SJCRH30 (cell line): ENCODE results near the gene NEMP1. TPM values are rescaled to one million over a fixed set of nuclear protein-coding genes. Genes with fewer than 3 reads are reported as not detected.
A peak's percentile ranks its signal among the peaks of the same experiment; 100 is the strongest.

Experiments
- DNase-seq, 2 experiments: peaks; one replicate each; pipeline ENCODE4 v3.0.0-alpha.2; 2015 to 2020
- H3K27ac ChIP-seq: fragments of 250-450 bp; sonication (Bioruptor Pico); 2 replicates; pipeline ENCODE4 v1.5.1; 2020; ENCODE audit warnings: mild to moderate bottlenecking, moderate library complexity
- H3K27me3 ChIP-seq: fragments of 250-450 bp; sonication (Bioruptor Pico); 2 replicates; pipeline ENCODE4 v1.5.1; 2020; ENCODE audit warnings: mild to moderate bottlenecking, moderate library complexity
- H3K36me3 ChIP-seq: fragments of 250-450 bp; sonication (Bioruptor Pico); 2 replicates; pipeline ENCODE4 v1.5.1; 2020; ENCODE audit warnings: mild to moderate bottlenecking, moderate library complexity
- H3K4me1 ChIP-seq: fragments of 250-450 bp; sonication (Bioruptor Pico); 2 replicates; pipeline ENCODE4 v1.5.1; 2020; ENCODE audit warnings: mild to moderate bottlenecking, moderate library complexity
- H3K4me3 ChIP-seq: fragments of 250-450 bp; sonication (Bioruptor Pico); 2 replicates; pipeline ENCODE4 v1.5.1; 2020; ENCODE audit warnings: mild to moderate bottlenecking, moderate library complexity
- H3K9me3 ChIP-seq: fragments of 250-450 bp; sonication (Bioruptor Pico); replicated peaks from 2 replicates; pipeline ENCODE4 v1.5.1; 2020; ENCODE audit warnings: mild to moderate bottlenecking, moderate library complexity
- total RNA-seq: library from RNA; depleted of rRNA; stranded (reverse); fragments of >200 nt; shearing (Covaris generic); gene quantifications from 2 replicates; pipeline ENCODE4 v1.2.3, GENCODE V29; 2014

The NEMP1 gene
- total RNA-seq, 1 experiment from 2014 or later: 70.2 TPM

DNA sequence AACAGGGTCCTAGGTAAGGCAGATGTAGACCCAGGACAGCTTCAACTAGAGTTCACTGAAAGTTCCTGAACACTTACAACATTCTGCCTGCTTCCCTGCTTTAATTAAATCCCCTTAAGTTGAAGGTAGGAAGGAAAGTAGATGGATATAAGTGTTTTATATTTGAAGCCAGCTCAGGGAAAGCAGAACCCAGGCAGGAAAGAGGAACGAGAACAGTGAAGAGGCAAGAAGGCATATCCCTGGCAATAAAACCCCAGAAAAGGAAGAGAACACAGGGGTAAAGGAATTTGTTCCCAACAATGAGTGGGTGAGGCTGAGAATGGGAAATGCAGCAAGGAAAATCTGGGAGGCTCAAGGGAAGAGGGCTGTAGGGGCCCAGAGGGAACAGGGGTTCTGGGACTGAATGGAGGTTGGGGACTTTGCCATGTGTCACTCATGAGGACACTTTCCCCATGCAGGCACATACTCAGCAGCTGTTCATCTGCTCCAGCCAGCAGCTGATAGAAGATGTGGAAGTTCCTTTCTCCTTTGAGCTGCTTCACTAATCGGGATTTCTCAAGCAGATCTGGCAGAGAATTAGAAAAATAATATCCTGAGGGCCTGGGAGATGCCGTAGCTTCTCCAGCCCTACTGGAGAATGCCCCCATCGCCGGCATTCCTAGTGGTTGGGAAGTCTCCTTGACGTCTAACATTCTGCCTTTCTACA, 32.4 kb downstream of the NEMP1 start:
- no peak overlapping the region for H3K4me3 ChIP-seq
- peaks cover 11% of the 10 kb centered on the region; the same call in 1 of the 2 replicates for H3K4me1 ChIP-seq
- H3K27me3 ChIP-seq: peaks cover 63% of the 10 kb centered on the region
- H3K9me3 ChIP-seq: no peaks in the 10 kb centered on the region
- DNase-seq: peak; percentile 78 to 87
- H3K36me3 ChIP-seq: no peaks in the 10 kb centered on the region
- H3K27ac ChIP-seq: no peak overlapping the region

DNA sequence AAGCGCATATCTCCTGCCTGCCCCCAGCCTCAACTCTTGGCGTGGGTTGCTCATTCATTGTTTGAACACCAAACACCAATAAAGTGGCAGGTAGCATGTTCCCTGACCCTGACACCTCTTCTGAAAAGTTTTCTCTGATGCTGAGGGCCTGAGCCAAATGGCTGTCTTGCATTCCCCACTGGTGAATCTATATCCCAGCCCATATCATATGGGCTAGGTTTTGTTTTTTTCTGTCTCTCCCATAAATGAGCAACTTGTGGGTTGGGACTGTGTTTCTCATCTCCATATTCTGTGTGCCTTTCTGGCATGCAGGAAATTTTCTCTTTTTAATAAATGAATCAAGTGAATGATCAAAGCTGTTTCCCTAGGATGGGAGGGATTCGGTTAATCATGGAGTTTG, 33.7 kb downstream of the NEMP1 start:
- no peak for DNase-seq
- Histone ChIP-seq H3K4me1 (peaks cover 11% of the 10 kb centered on the region; the same call in 1 of the 2 replicates), H3K36me3 (no peaks in the 10 kb centered on the region), H3K4me3 (no peak overlapping the region), H3K27ac (no peak overlapping the region), H3K9me3 (no peaks in the 10 kb centered on the region), H3K27me3 (peaks cover 71% of the 10 kb centered on the region)

DNA sequence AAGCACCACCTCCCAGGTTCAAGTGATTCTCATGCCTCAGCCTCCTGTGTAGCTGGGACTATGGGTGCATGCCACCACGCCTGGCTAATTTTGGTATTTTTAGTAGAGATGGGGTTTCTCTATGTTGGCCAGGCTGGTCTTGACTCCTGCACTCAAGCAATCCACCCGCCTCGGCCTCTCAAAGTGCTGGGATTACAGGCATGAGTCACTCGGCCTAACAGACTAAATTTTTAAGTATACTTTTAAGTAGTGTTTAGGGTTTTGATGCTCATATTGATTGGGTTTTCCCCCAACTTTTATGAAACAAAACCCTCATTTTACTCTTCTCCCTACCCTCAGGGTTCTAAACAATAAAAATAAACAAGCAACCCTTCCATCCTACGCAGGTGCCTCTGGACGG, 34.1 kb downstream of the NEMP1 start:
- H3K27me3 ChIP-seq: peaks cover 68% of the 10 kb centered on the region
- peaks cover 11% of the 10 kb centered on the region; the same call in 1 of the 2 replicates for H3K4me1 ChIP-seq
- no peaks in the 10 kb centered on the region for H3K36me3 ChIP-seq
- no peak for DNase-seq
- no peaks in the 10 kb centered on the region for H3K9me3 ChIP-seq
- no peak overlapping the region for H3K4me3 ChIP-seq
- no peak overlapping the region for H3K27ac ChIP-seq

DNA sequence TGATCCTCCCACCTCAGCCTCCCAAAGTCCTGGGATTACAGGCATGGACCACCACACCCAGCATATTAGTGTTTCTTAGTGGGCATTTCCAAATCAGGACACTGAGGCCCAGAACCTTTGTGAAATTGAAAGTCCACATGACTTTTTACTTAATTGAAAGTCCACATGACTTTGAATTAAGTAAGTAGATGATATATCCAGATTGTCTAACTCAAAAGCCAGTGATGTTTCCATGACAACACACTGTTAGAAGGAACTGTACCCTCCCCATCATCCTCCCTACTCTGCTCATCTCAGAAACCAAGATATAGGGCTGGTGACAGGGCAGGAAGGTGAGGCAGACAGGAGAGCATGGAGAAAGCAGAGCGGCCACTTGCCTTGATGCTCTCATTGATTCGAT, 35.9 kb downstream of the NEMP1 start:
- Histone ChIP-seq H3K4me3 (no peak overlapping the region), H3K27me3 (peaks cover 79% of the 10 kb centered on the region), H3K9me3 (no peaks in the 10 kb centered on the region), H3K36me3 (no peaks in the 10 kb centered on the region), H3K4me1 (peaks cover 11% of the 10 kb centered on the region; the same call in 1 of the 2 replicates), H3K27ac (no peak overlapping the region)
- no peak for DNase-seq

DNA sequence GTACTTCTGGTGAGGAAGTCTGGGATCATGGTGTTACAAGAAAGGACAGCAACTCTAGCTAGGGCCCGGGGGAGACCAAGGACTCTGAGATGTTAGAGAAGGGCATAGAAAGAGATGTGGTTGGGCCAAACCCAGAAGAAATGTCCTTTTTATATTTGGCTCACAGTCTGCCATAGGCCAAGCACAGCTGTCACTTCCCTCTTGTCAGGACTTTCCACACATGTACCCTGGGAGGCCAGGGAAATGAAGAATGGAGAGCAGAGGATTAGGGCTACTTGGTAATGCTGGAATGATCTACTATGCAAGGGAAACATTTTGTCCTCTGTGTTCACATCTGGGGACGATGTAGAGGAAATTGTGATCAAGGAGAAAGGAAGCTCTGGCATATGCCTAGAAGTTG, 37.8 kb downstream of the NEMP1 start:
- H3K27ac ChIP-seq: no peak overlapping the region
- no peaks in the 10 kb centered on the region for H3K4me1 ChIP-seq
- H3K9me3 ChIP-seq: no peaks in the 10 kb centered on the region
- no peaks in the 10 kb centered on the region for H3K36me3 ChIP-seq
- H3K27me3 ChIP-seq: peaks cover 87% of the 10 kb centered on the region
- no peak overlapping the region for H3K4me3 ChIP-seq
- peak in 1 of 2 experiments; percentile 55 for DNase-seq

DNA sequence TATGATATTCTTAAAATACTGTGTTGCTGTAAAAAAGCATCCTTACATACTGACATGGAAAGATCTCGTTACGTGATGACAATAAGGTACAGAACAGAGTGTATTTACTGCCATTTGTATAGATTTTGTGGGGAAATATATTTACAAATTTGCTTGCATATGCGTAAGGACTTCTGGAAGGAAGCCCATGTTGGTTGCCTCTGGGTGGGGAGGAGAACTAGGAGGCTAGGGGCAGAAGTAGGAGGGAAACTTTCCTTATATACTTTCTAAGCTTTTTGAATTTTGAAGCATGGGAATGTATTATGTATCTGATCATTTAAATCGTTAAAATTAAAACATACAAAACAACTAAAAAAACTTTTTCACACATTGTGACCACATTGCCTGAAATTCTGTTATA, 38.4 kb downstream of the NEMP1 start:
- Histone ChIP-seq H3K9me3 (no peaks in the 10 kb centered on the region), H3K4me3 (no peak overlapping the region), H3K4me1 (no peaks in the 10 kb centered on the region), H3K36me3 (no peaks in the 10 kb centered on the region), H3K27ac (no peak overlapping the region), H3K27me3 (peaks cover 87% of the 10 kb centered on the region)
- DNase-seq: no peak

DNA sequence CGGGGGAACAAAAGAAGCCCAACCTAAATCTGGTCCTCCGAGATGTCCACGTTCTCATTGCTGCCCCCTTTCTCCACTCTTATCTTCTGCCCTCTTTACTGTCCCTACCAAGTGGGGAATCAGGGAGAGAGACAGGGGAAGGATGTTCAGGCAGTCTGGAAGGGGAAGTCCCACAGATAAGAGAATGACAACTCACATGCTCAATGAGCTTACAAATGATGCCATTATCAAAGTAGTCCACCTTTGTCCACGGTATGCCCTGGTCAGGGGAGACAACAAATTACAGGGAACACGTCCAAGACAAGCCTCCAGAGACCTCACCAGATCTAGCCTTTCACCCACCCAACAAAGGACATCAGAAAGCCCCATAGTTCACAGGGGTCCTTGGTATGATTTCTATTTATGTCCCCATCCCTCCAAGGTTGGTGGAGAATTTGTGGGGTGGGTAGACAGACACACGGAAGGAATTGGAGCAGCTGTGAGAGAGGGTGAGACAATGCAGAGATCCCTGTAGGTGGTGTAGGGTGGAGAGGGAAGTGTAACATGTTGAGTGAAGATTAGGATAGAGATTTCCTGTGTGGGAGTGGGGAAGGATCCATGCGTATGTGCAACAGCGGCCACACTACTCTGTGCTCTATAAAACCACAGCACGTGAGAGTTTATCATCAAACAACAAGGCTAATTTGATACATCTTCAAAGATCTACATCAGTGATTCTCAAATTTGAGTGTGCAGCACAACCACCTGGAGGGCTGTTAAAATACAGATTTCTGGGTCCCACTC, 39.4 kb downstream of the NEMP1 start:
- no peaks in the 10 kb centered on the region for H3K36me3 ChIP-seq
- no peak for DNase-seq
- no peak overlapping the region for H3K27ac ChIP-seq
- no peak overlapping the region for H3K4me3 ChIP-seq
- no peaks in the 10 kb centered on the region for H3K4me1 ChIP-seq
- peaks cover 87% of the 10 kb centered on the region for H3K27me3 ChIP-seq
- no peaks in the 10 kb centered on the region for H3K9me3 ChIP-seq

DNA sequence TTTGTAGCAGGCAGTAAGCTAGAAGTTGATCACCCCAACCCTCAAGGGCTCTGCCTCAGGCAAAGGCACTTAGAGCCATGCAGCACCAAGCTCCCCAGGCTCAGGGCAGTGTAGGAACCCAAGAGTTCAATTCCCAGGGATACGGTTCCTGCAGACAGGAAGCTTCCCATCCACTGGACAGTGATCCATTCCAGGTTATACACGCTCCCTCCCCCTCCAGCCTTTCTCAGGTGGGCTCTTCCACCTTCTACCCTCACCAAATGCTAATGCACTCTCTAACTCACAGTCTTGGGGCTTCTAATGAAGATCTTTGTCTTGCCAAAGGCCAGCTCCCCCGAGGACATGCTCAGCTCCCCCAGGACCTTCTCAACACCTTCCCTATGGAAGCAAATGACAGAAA, 41.3 kb downstream of the NEMP1 start:
- DNase-seq: no peak
- H3K9me3 ChIP-seq: no peaks in the 10 kb centered on the region
- no peaks in the 10 kb centered on the region for H3K36me3 ChIP-seq
- no peaks in the 10 kb centered on the region for H3K4me1 ChIP-seq
- H3K4me3 ChIP-seq: no peak overlapping the region
- peaks cover 87% of the 10 kb centered on the region for H3K27me3 ChIP-seq
- H3K27ac ChIP-seq: no peak overlapping the region

DNA sequence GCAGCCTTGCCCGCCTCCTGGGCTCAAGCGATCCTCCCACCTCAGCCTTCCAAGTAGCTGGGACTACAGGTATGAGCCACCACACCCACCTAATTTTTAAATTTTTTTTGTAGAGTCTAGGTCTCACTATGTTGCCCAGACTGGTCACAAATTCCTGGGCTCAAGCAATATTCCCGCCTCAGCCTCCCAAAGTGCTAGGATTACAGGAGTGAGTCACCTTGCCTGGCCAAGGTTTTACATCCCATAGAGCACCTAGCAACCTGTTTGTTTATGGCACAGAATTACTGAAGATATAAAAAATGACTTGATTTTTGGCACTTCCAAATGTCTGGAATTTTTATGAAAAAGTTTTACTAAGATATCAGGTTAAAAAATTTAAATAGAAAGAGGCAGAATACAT, 45.2 kb downstream of the NEMP1 start:
- Histone ChIP-seq H3K4me1 (no peaks in the 10 kb centered on the region), H3K36me3 (no peaks in the 10 kb centered on the region), H3K4me3 (no peak overlapping the region), H3K9me3 (no peaks in the 10 kb centered on the region), H3K27ac (no peak overlapping the region), H3K27me3 (peaks cover 96% of the 10 kb centered on the region)
- DNase-seq: no peak

DNA sequence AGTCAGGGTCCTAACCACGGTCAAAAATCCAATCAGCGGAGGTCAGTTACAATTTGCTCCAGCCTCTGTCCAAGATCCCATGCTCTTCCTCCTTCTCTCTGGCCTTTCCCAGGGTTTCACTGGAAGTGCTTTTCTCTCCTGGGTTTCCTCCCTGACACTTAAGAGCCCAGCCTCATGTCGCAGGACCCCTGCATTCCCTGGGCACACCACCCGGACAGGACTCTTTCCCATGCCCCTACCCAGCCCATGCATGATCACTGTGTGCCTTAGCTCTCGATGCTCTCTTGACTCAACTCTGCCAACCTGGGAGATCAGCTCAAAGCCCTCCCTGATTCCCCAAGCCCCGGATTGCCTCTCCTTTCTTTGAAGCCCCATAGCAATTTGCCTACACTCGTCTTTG, 46.8 kb downstream of the NEMP1 start:
- Histone ChIP-seq H3K36me3 (no peaks in the 10 kb centered on the region), H3K27me3 (peaks cover 100% of the 10 kb centered on the region), H3K27ac (no peak overlapping the region), H3K4me1 (no peaks in the 10 kb centered on the region), H3K9me3 (no peaks in the 10 kb centered on the region), H3K4me3 (no peak overlapping the region)
- DNase-seq: no peak

DNA sequence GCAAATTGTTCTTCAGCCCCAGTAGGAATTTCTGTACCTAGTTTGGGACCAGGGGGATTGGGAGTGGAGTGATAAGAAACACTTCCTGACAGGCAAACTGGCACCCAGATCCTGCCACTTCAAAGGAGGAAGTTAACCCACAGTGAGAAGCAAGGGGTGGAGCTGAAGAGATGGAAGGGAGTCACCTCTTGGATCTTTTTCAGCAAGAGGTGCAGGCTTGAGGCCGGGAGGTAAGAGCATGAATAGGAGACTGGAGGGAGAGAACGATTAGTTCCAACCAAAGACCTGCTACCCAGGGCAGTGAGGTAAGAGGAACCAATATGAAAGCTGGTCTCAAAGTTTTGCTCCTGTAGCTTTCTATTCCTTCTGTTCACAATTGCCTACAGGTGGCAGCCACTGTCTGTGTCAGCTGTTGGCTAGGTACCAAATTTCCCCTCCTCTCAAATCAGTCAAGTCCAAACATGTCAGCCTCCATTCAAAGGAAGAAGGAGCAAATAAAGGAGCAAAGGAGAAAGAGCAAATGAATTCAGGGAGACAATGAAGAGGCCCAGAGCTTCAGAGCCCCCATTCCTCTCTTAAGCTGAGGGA, 47.4 kb downstream of the NEMP1 start:
- H3K27me3 ChIP-seq: peaks cover 100% of the 10 kb centered on the region
- H3K27ac ChIP-seq: no peak overlapping the region
- H3K9me3 ChIP-seq: no peaks in the 10 kb centered on the region
- no peaks in the 10 kb centered on the region for H3K4me1 ChIP-seq
- peak in 1 of 2 experiments; percentile 69 for DNase-seq
- H3K36me3 ChIP-seq: no peaks in the 10 kb centered on the region
- no peak overlapping the region for H3K4me3 ChIP-seq

DNA sequence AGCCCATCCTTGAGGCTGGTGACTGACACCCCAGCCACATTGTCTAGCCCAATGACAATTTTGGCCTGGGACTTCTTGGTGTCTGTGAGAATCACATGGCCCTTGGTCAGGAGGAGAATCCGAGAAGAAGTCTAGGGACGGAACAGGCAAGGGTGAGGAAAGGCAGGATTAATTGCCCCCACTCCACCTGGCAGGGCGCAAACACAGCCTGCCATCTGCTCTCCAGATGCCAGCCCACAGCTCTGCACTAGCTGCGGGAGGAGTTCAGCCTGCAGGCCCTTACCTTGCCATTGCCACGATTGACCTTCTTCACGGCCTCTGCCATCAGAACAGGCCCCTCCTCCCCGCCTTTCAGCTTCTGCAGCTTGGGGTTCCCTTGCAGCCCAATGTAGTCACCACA, 49.1 kb downstream of the NEMP1 start:
- Histone ChIP-seq H3K27me3 (peaks cover 97% of the 10 kb centered on the region), H3K9me3 (no peaks in the 10 kb centered on the region), H3K4me3 (no peak overlapping the region), H3K36me3 (no peaks in the 10 kb centered on the region), H3K4me1 (no peaks in the 10 kb centered on the region), H3K27ac (no peak overlapping the region)
- DNase-seq: no peak

DNA sequence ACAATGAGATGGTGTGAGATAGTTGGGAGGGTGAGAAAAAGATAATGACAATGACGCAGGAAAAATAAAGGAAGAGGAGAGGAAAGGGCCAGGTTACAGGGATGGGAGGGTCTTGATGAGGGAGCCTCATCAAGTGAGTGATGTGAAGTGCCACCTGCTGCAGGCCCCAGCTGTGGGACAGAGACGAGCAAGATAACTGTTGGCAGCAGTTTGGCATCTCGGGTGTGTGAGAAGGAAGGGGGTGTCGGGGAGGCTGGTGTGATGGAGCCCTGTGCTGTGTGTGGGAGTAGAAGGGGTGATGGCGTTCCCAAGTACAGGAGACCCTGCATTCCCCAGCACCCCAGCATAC, 50.8 kb downstream of the NEMP1 start:
- Histone ChIP-seq H3K4me3 (no peak overlapping the region), H3K4me1 (no peaks in the 10 kb centered on the region), H3K27me3 (peaks cover 94% of the 10 kb centered on the region), H3K27ac (no peak overlapping the region), H3K36me3 (no peaks in the 10 kb centered on the region), H3K9me3 (no peaks in the 10 kb centered on the region)
- no peak for DNase-seq

DNA sequence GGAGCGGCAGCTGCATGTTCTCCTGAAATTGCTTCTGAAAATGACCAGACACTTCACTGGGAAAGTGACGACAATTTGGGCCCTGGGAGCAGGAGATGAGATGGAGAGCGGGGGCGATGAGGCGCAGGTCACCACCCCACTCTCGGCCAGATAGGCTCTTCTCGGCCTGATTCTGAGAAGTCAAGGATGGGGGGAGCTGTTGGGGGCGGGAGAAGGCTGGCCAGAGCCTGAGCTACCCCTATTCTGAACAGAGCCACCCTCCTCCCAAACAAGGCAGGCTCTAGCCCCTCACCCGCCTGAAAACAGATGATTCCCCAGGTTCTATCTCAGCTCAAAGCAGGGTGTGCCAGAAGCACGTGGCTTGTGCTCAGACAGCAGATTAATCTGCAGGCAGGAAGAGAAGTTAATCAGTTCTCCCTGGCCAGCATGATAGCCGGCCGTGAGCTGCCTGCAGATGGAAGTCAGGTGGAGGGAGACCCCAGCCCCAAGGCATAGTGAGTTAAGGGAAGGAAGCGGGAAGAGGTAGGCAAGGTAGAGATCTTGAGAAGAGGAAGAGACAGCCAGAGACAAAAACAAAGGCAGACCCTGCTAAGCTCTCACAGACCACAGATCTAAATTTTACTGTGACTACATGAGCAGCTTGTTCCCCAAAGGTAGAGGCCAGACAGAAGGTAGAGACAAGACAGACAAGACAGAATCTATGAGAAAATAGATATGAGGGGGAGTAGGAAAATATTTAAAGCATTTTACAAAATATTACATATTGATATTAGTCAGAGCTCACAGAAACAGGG, 51.4 kb downstream of the NEMP1 start:
- DNase-seq: no peak
- Histone ChIP-seq H3K36me3 (no peaks in the 10 kb centered on the region), H3K9me3 (no peaks in the 10 kb centered on the region), H3K4me3 (no peak overlapping the region), H3K27ac (no peak overlapping the region), H3K4me1 (no peaks in the 10 kb centered on the region), H3K27me3 (peaks cover 93% of the 10 kb centered on the region)

DNA sequence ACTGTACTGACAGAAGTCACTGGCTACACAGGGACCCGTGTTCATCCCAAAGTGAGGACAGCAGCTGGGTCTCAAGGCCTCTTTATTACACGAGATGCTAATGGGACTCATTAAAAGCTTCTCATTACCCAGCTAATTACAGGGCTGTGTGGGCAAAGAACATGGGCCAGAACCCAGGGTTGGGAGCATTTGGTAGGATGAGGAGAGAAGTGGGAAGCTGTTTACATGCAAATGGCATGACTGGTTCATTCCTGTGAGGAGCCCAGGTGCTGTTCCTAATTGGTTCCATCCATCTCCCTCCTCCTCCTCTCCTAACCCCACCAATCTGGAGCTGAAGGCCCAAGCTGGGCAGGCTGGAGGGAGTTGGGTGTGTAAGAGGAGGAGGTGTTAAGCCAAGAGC, 53.4 kb downstream of the NEMP1 start:
- Histone ChIP-seq H3K27me3 (peaks cover 91% of the 10 kb centered on the region), H3K9me3 (no peaks in the 10 kb centered on the region), H3K4me3 (no peak overlapping the region), H3K4me1 (no peaks in the 10 kb centered on the region), H3K27ac (no peak overlapping the region), H3K36me3 (no peaks in the 10 kb centered on the region)
- no peak for DNase-seq
